ENCODE results near the gene SLC9A8. TPM values are rescaled to one million over a fixed set of nuclear protein-coding genes. Genes with fewer than 3 reads are reported as not detected.

SLC9A8 gene
- total and polyA plus RNA-seq, 2 donors (not counting 3 experiments of a cell fraction or from before 2014, with no cell fraction given) = 5.1 to 14.4 TPM

DNA sequence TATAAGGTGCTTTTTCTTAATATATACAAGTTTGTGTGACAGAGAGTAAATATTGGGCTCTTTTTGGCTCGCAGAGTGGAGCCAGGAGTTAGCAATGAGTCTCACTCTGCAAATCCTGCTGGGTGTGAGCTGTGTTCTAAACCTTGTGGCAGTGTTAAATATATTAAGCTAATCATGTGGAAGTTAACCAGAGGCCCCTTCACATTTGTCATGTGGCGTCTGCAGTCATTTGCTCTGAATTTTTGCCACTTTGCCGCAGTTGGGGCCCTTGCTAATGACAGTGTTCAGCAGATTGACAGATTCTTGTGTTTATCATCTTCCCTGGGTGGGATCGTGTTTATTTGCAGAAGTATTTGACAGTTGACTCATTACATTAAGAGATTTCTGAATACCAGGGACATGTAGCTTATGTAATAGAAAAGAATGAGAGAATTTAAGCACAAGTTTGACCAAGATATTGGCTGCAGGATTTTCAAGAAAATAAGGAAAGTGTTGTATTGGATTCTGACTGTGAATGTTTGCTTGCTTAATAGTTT lies 64.8 kb downstream of the SLC9A8 start:
- peaks cover 0 to 7% of the 10 kb centered on the region in 2 experiments for H3K36me3 ChIP-seq (ENCODE audit: control insufficient read depth in 2 of 2, extremely low read depth in 1 of 2, insufficient read depth in 2 of 2, low read length in 2 of 2)
- H3K9me1 ChIP-seq (replicated peaks; ENCODE audit: control insufficient read depth, extremely low read depth, insufficient read depth, low read length) = no peaks in the 10 kb centered on the region
- no TSS peak for BruUV-seq (replicated peaks)
- no peak for FAIRE-seq
- H3K79me2 ChIP-seq (ENCODE audit: control insufficient read depth, insufficient read depth, low read length) = no peaks in the 10 kb centered on the region
- H3K4me1 ChIP-seq (ENCODE audit: control insufficient read depth, extremely low read depth, insufficient read depth, low read length) = no peaks in the 10 kb centered on the region
- no peak overlapping the region for H3K27ac ChIP-seq (ENCODE audit: insufficient read depth, low read depth, low read length)
- no peak overlapping the region for H3K9ac ChIP-seq (replicated peaks; ENCODE audit: extremely low read depth, insufficient read depth, low read length)
- TF ChIP-seq JUN (IDR thresholded peaks at IDR 0.05; ENCODE audit: borderline replicate concordance, insufficient read depth, insufficient read length, low read depth) (no peak), FOS (IDR thresholded peaks at IDR 0.05; ENCODE audit: borderline replicate concordance, insufficient read depth, low read length) (no peak), POLR2A (IDR thresholded peaks at IDR 0.05; ENCODE audit: low read depth, low read length) (no peak), GATA2 (IDR thresholded peaks at IDR 0.05; ENCODE audit: insufficient read depth, insufficient read length, low read depth, low read length) (no peak), EZH2 (IDR thresholded peaks at IDR 0.05; ENCODE audit: borderline replicate concordance, low read depth, low read length, severe bottlenecking) (no peak)
- TF ChIP-seq, protein P1, sequence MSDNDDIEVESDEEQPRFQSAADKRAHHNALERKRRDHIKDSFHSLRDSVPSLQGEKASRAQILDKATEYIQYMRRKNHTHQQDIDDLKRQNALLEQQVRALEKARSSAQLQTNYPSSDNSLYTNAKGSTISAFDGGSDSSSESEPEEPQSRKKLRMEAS (IDR thresholded peaks at IDR 0.05; ENCODE audit: insufficient read depth, insufficient read length) = no peak
- H2AFZ ChIP-seq (ENCODE audit: low read depth, low read length) = no peak overlapping the region
- no peaks in the 10 kb centered on the region for H3K27me3 ChIP-seq (ENCODE audit: control insufficient read depth in 2 of 2, insufficient read depth in 2 of 2, low read length in 2 of 2)
- H3K4me3 ChIP-seq (replicated peaks in 1 of 3; ENCODE audit: insufficient read depth in 1 of 3, low read depth in 1 of 3, low read length in 3 of 3) = no peak overlapping the region
- ChIA-PET POLR2A (no interaction called here), CTCF (interaction anchor here (0.6 to 1.3 kb wide), 7 partner anchors 9 to 230 kb away, joined by 3 to 4 read pairs (median 3); no protein-coding TSS in a partner anchor)
- no peaks in the 10 kb centered on the region for H4K20me1 ChIP-seq (replicated peaks; ENCODE audit: control insufficient read depth, extremely low read depth, insufficient read depth, low read length)
- dilution Hi-C loops (cut with MboI; ENCODE audit: extremely low pct_ligation_motif_present, low sequenced_read_pairs) (no loop called here), intact Hi-C loops (cut with micrococcal nuclease) (no loop called here)
- H3K4me2 ChIP-seq (ENCODE audit: insufficient read depth, low read length) = no peak overlapping the region
- no peak for DNase-seq (ENCODE audit: low read depth, low spot score)
- H3K9me3 ChIP-seq (replicated peaks; ENCODE audit: control insufficient read depth, insufficient read depth, low read length) = no peaks in the 10 kb centered on the region

DNA sequence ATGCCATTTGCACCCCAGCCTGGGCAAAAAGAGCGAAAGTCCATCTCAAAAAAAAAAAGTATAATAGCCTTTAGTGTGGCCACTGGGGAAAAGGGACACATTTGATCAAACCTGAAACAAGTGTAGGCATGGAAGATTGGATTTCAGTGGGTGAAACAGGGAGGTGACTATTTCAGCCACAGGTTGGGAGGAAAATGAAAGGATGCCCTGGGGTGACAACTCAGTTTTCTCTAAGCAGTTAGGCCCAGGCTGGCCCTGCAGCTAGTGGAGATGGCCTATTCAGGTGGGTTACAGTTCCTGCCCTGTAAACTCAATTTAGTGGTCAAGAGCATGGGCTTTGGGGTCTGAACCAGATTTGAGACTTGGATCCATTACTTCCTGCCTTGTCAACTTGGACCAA lies 66.3 kb downstream of the SLC9A8 start:
- Histone ChIP-seq H3K9ac (replicated peaks; ENCODE audit: extremely low read depth, insufficient read depth, low read length) (no peak overlapping the region), H3K27me3 (ENCODE audit: control insufficient read depth in 2 of 2, insufficient read depth in 2 of 2, low read length in 2 of 2) (no peaks in the 10 kb centered on the region), H3K9me3 (replicated peaks; ENCODE audit: control insufficient read depth, insufficient read depth, low read length) (no peaks in the 10 kb centered on the region), H3K27ac (ENCODE audit: insufficient read depth, low read depth, low read length) (no peak overlapping the region), H3K9me1 (replicated peaks; ENCODE audit: control insufficient read depth, extremely low read depth, insufficient read depth, low read length) (no peaks in the 10 kb centered on the region), H4K20me1 (replicated peaks; ENCODE audit: control insufficient read depth, extremely low read depth, insufficient read depth, low read length) (no peaks in the 10 kb centered on the region), H3K4me1 (ENCODE audit: control insufficient read depth, extremely low read depth, insufficient read depth, low read length) (no peaks in the 10 kb centered on the region), H3K4me3 (replicated peaks in 1 of 3; ENCODE audit: insufficient read depth in 1 of 3, low read depth in 1 of 3, low read length in 3 of 3) (no peak overlapping the region), H3K79me2 (ENCODE audit: control insufficient read depth, insufficient read depth, low read length) (no peaks in the 10 kb centered on the region), H2AFZ (ENCODE audit: low read depth, low read length) (no peak overlapping the region), H3K4me2 (ENCODE audit: insufficient read depth, low read length) (no peak overlapping the region), H3K36me3 (ENCODE audit: control insufficient read depth in 2 of 2, extremely low read depth in 1 of 2, insufficient read depth in 2 of 2, low read length in 2 of 2) (peaks cover 0 to 14% of the 10 kb centered on the region in 2 experiments)
- TF ChIP-seq MYC (IDR thresholded peaks at IDR 0.05; ENCODE audit: low read depth, low read length) = no peak
- TF ChIP-seq POLR2A (IDR thresholded peaks at IDR 0.05; ENCODE audit: low read depth, low read length) = no peak
- no peak for TF ChIP-seq GATA2 (IDR thresholded peaks at IDR 0.05; ENCODE audit: insufficient read depth, insufficient read length, low read depth, low read length)
- TF ChIP-seq POLR2AphosphoS5 (IDR thresholded peaks at IDR 0.05; ENCODE audit: insufficient read depth, low read depth, low read length) = no peak
- TF ChIP-seq JUN (IDR thresholded peaks at IDR 0.05; ENCODE audit: borderline replicate concordance, insufficient read depth, insufficient read length, low read depth) = no peak
- no peak for TF ChIP-seq FOS (IDR thresholded peaks at IDR 0.05; ENCODE audit: borderline replicate concordance, insufficient read depth, low read length)
- no peak for TF ChIP-seq EZH2 (IDR thresholded peaks at IDR 0.05; ENCODE audit: borderline replicate concordance, low read depth, low read length, severe bottlenecking)
- TF ChIP-seq, protein P2, sequence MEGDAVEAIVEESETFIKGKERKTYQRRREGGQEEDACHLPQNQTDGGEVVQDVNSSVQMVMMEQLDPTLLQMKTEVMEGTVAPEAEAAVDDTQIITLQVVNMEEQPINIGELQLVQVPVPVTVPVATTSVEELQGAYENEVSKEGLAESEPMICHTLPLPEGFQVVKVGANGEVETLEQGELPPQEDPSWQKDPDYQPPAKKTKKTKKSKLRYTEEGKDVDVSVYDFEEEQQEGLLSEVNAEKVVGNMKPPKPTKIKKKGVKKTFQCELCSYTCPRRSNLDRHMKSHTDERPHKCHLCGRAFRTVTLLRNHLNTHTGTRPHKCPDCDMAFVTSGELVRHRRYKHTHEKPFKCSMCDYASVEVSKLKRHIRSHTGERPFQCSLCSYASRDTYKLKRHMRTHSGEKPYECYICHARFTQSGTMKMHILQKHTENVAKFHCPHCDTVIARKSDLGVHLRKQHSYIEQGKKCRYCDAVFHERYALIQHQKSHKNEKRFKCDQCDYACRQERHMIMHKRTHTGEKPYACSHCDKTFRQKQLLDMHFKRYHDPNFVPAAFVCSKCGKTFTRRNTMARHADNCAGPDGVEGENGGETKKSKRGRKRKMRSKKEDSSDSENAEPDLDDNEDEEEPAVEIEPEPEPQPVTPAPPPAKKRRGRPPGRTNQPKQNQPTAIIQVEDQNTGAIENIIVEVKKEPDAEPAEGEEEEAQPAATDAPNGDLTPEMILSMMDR (IDR thresholded peaks at IDR 0.05; ENCODE audit: extremely low read depth in 1 of 2, insufficient read depth in 1 of 2, low read depth in 1 of 2, low read length in 2 of 2) = no peak
- TF ChIP-seq, protein P1 (IDR thresholded peaks at IDR 0.05; ENCODE audit: insufficient read depth, insufficient read length) = no peak
- POLR2A ChIA-PET = no interaction called here
- no TSS peak for BruUV-seq (replicated peaks)
- CTCF ChIA-PET = no interaction called here
- dilution Hi-C loops (cut with MboI; ENCODE audit: extremely low pct_ligation_motif_present, low sequenced_read_pairs) = no loop called here
- intact Hi-C loops (cut with micrococcal nuclease) = no loop called here
- DNase-seq (ENCODE audit: low read depth, low spot score) = no peak
- FAIRE-seq = no peak

All from endothelial cell of umbilical vein (primary cell).